HG03469 (cell line): ENCODE measurements around the gene TNFRSF25.
"Not testable (repeated sequence)": the region's sequence is repeated elsewhere in the genome, so short reads cannot be mapped to it uniquely, and the experiment has no call there.

ENCODE experiments used
- ATAC-seq: cut with Tn5 transposase; IDR thresholded peaks from one replicate; pipeline ENCODE4 v1.9.1; 2021; ENCODE audit warnings: mild to moderate bottlenecking, moderate library complexity, moderate number of reproducible peaks; ENCODE audit not compliant: unreplicated experiment

Gene TNFRSF25

DNA sequence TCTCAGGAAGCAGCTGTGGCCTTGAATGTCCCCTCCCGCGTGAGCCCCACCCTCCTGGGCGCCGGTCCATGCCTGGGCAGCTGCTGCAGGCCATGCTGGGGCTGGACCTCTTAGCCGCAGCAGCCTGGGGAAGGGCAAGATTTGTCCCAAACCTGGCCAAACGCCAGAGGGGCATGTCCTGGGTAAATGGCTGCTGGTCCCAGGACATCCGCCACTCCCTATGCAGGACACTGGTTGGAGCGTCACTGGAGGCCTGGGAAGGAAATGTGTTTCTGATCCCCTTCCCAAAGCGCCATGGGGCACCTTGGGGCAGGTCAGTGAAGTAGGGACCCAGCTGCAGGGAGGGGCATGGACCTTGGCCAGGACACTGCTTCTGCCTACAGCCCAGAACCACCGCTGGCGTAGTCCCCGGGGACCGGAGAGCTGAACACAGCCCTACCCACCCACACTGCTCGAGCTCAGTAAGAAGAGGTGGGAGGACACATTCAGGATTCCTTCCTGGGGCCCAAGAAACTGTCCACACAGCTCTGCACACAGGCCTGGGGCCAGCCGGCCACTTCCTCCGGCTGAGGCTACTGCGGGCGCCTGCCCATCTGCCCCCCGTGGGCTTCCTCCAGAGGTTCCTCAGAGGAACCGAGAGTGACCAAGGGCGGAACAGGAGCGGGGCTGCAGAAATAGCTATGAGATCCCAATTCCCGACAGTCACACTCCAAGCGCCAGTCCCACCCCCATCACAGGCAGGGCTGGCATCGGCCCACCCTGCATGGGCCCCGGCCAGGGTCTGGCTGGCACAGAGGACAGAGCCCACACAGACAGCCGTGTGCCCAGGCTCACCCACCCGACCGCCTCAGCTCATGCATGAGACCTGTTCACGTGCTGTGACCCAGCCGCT, 36.3 kb upstream of the TNFRSF25 start:
- ATAC-seq, result no peak

GRCh38 chr1:6501279-6501813, 35.4 kb upstream of the TNFRSF25 start:
- no peak for ATAC-seq

GRCh38 chr1:6500544-6501278, 34.7 kb upstream of the TNFRSF25 start:
- no peak for ATAC-seq

DNA sequence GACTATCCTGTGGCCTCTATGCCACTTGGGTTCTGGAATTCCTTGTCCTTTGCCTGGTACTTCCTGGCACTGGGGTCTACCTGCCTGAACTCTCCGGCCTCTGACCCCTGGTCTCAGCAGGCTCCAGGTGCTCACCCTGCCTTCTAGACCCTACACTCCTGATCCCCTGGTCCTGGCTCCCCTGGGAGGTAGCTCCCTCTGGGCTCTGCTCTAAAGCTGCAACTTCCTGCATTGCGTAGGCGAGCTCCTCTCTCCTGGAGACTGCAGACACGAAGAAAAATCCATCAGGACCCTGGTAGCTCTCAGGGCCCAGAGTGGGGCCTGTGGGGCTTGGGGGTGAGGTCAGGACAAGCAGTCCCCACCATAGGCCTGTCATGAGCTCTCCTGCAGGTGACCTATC, 33.3 kb upstream of the TNFRSF25 start:
- ATAC-seq, result no peak

- no peak for ATAC-seq
These were observed 32.7 kb upstream of the TNFRSF25 start for GRCh38 chr1:6498576-6499111.

DNA sequence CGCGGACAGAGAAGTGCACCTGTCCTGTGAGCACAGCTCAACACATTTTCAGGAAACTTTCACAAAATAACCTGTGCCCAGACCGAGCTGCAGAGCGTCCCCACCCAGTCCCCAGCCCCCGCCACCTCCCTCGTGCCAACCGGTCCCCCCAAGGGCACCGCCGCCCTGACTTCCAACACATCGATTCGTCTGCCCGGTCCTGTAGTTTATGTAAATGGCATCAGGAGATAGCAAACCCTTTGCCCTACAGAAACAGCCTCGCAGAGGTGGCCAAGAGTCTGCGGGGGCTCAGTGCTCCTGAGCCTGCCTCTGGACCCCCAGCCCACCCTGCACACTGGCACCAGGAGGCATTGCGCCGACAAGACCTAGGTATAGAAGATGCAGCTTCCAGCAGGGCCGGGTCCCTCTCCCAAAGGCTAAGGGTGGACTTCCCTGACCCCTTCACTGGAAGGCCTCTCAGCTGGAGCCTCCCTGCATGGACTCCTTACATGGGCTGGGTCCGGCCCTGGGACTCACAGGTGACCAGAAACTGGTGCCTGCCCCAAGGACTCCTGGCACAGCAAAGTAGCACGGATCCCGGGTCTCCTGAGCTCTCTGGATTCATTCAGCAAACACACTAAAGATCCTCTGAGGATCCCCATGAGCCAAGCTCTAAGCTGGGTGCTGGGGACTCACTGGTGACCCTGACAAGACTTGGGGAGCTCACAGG, 32.0 kb upstream of the TNFRSF25 start:
- ATAC-seq, result no peak

GRCh38 chr1:6497215-6497866, 31.4 kb upstream of the TNFRSF25 start:
- no peak for ATAC-seq

GRCh38 chr1:6496890-6497214, 30.9 kb upstream of the TNFRSF25 start:
- ATAC-seq, result no peak

DNA sequence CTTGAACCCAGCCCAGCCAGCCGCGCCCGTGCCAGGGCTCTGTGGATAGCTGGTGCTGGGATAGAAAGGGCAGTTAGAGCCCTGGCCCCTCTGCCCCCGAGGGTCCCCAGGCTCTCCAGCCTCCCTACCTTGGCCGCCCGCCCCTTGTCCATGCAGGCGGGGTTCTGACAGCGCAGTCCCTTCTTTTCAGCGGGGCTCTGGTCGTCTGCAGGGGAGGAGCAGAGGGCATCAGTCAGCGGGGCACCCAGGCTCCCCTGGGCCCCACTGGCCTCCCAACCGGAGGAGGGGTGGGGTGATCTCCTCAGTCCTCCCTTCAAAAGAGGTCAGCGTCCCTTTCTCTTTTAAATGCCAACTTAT, 30.4 kb upstream of the TNFRSF25 start:
- no peak for ATAC-seq

GRCh38 chr1:6495540-6496364, 29.8 kb upstream of the TNFRSF25 start:
- no peak for ATAC-seq

- ATAC-seq, result no peak
These were observed 29.1 kb upstream of the TNFRSF25 start for GRCh38 chr1:6495041-6495441.

- no peak for ATAC-seq
These were observed 28.7 kb upstream of the TNFRSF25 start for GRCh38 chr1:6494627-6495026.

- not testable (repeated sequence) for ATAC-seq
These were observed 27.9 kb upstream of the TNFRSF25 start for GRCh38 chr1:6493834-6494223.

- ATAC-seq, result no peak
These were observed 26.0 kb upstream of the TNFRSF25 start for GRCh38 chr1:6491966-6492365.

DNA sequence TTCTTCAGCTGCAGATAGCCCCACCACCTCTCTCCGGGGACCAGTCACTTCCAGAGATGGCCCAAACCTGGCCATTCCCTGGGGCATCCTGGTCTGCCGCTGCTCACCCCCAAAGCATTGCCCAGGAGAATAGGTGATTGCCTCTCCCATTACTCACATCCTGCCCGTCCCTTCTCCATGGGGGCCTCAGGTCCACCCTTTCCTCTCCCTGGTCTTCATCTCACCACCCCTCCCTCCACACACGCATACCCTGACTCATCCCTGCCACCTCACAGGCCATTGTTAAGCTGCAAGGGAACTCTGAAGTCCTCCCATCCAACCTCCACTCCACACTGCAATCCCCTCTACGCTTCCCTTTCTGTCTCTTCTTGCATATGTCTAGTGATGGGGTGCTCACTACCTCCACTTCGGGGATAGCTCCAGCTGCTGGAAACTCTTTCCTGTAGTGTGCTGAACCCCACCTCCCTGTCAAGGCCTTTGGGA, 25.5 kb upstream of the TNFRSF25 start, which contains the start of gene PLEKHG5:
Gene PLEKHG5 (minus strand): TSS at position 188 of the 483 bp plus-strand sequence. CDS start 14,096 bp downstream, outside the sequence.
- no peak for ATAC-seq

- no peak for ATAC-seq
These were observed 25.1 kb upstream of the TNFRSF25 start for GRCh38 chr1:6491081-6491449.

DNA sequence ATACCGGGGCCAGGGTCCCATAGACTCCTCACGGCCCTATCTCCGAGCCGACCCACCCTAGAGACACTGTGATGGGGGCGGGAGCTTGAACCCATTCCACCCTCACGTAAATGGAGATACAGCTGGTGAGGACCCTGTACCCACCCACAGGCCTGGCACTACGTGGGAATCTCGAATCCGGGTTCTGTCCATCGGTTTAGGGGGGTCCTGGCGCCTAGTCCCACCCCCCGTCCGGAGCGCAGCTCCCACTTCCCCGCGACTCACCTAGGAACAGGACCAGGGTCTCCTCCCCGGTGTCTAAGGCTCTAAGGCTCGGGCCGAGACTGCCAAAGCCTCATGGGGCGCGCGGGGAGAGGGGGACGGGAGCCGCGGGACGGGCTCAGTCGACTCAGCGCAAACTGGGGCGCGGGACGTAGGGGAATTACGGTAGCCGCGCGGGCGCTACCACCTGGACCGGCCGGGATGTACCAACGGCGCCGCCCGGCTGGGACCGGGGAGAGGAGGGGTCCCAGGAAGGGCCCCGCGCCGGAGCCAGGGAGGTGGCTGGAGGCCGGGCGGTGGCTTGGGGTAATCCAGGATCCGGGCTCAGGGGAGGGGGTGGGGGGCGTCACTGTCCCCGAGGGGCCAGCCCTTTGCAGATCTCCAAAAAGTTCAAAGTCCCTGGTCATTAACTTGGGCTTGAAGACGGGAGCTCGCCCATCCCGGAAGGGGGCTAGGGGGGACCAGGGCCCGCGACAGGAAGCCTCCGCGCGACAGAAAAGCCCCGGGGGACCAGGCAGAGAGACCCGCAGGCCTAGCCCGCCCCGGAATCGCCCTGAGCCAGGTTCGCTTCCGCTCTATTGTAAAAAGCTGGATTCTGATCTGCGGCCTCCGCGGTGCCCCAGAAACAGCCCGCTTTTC, 24.5 kb upstream of the TNFRSF25 start:
- ATAC-seq, result no peak

- ATAC-seq, result no peak
These were observed 23.8 kb upstream of the TNFRSF25 start for GRCh38 chr1:6489799-6490180.

GRCh38 chr1:6489383-6489765, 23.4 kb upstream of the TNFRSF25 start:
- no peak for ATAC-seq
